ENCODE measurements around the gene PTPRM.
A peak's percentile ranks its signal among the peaks of the same experiment; 100 is the strongest.

Gene PTPRM

GRCh38 chr18:8217051-8217564 lies 650.0 kb downstream of the PTPRM start:
- no peak for DNase-seq

GRCh38 chr18:8218197-8218596 lies 651.1 kb downstream of the PTPRM start:
- no peak for DNase-seq

GRCh38 chr18:8221452-8221851 lies 654.3 kb downstream of the PTPRM start:
- DNase-seq, result no peak

GRCh38 chr18:8224576-8224975 lies 657.5 kb downstream of the PTPRM start:
- no peak for DNase-seq

- no peak for DNase-seq
These were observed 661.9 kb downstream of the PTPRM start for GRCh38 chr18:8229040-8229439.

GRCh38 chr18:8229787-8230186 lies 662.7 kb downstream of the PTPRM start:
- DNase-seq, result no peak

- no peak for DNase-seq
These were observed 664.2 kb downstream of the PTPRM start for GRCh38 chr18:8231316-8231715.

- DNase-seq, result no peak
These were observed 665.7 kb downstream of the PTPRM start for GRCh38 chr18:8232791-8233190.

- no peak for DNase-seq
These were observed 668.8 kb downstream of the PTPRM start for GRCh38 chr18:8235894-8236293.

- no peak for DNase-seq
These were observed 671.4 kb downstream of the PTPRM start for GRCh38 chr18:8238507-8238906.

- DNase-seq, result no peak
These were observed 674.6 kb downstream of the PTPRM start for GRCh38 chr18:8241731-8242130.

- DNase-seq, result no peak
These were observed 675.1 kb downstream of the PTPRM start for GRCh38 chr18:8242151-8242696.

GRCh38 chr18:8247700-8248099 lies 680.6 kb downstream of the PTPRM start:
- no peak for DNase-seq

- no peak for DNase-seq
These were observed 681.5 kb downstream of the PTPRM start for GRCh38 chr18:8248576-8248975.

GRCh38 chr18:8249811-8250210 lies 682.7 kb downstream of the PTPRM start:
- no peak for DNase-seq

GRCh38 chr18:8252371-8252770 lies 685.3 kb downstream of the PTPRM start:
- no peak for DNase-seq

- DNase-seq, result no peak
These were observed 686.8 kb downstream of the PTPRM start for GRCh38 chr18:8253944-8254343.

- no peak for DNase-seq
These were observed 687.5 kb downstream of the PTPRM start for GRCh38 chr18:8254654-8255053.

- DNase-seq, result no peak
These were observed 690.8 kb downstream of the PTPRM start for GRCh38 chr18:8257851-8258434.

GRCh38 chr18:8260319-8260718 lies 693.2 kb downstream of the PTPRM start:
- DNase-seq, result peak in 3 of 51 donors; percentile 4 to 34 (median 4)

GRCh38 chr18:8260827-8261226 lies 693.7 kb downstream of the PTPRM start:
- DNase-seq, result peak in 2 of 51 donors; percentile 4 to 11

- DNase-seq, result no peak
These were observed 694.6 kb downstream of the PTPRM start for GRCh38 chr18:8261651-8262091.

GRCh38 chr18:8262221-8262620 lies 695.1 kb downstream of the PTPRM start:
- DNase-seq, result no peak

- DNase-seq, result no peak
These were observed 697.0 kb downstream of the PTPRM start for GRCh38 chr18:8264116-8264515.

All from hypothalamus (tissue), 51 donors.